Retina (tissue), 1 donor: ENCODE results near the gene SASH1.

ENCODE experiments used
- DNase-seq: peaks from one replicate; pipeline ENCODE4 v3.0.0-alpha.2; 2016

The SASH1 gene

GRCh38 chr6:148406579-148407371 lies 64.1 kb downstream of the SASH1 start:
- no peak for DNase-seq

GRCh38 chr6:148407372-148407771 lies 64.7 kb downstream of the SASH1 start:
- no peak for DNase-seq

- DNase-seq, result no peak
Measured at GRCh38 chr6:148413321-148414091, 70.9 kb downstream of the SASH1 start.

- DNase-seq, result no peak
Measured at GRCh38 chr6:148414092-148414489, 71.5 kb downstream of the SASH1 start.

- DNase-seq, result no peak
Measured at GRCh38 chr6:148414836-148415235, 72.2 kb downstream of the SASH1 start.

GRCh38 chr6:148415511-148416260 lies 73.0 kb downstream of the SASH1 start:
- no peak for DNase-seq

- DNase-seq, result no peak
Measured at GRCh38 chr6:148416330-148416965, 73.8 kb downstream of the SASH1 start.

GRCh38 chr6:148417045-148417444 lies 74.4 kb downstream of the SASH1 start:
- DNase-seq, result no peak

GRCh38 chr6:148419430-148419829 lies 76.8 kb downstream of the SASH1 start:
- no peak for DNase-seq

- peak; percentile 72 for DNase-seq
Measured at GRCh38 chr6:148422085-148422484, 79.4 kb downstream of the SASH1 start.

GRCh38 chr6:148423133-148423532 lies 80.5 kb downstream of the SASH1 start:
- DNase-seq, result no peak

- DNase-seq, result no peak
Measured at GRCh38 chr6:148423601-148424270, 81.1 kb downstream of the SASH1 start.

- no peak for DNase-seq
Measured at GRCh38 chr6:148425443-148425842, 82.8 kb downstream of the SASH1 start.

GRCh38 chr6:148426317-148426977 lies 83.8 kb downstream of the SASH1 start:
- no peak for DNase-seq

- no peak for DNase-seq
Measured at GRCh38 chr6:148427333-148427732, 84.7 kb downstream of the SASH1 start.

GRCh38 chr6:148429423-148429822 lies 86.8 kb downstream of the SASH1 start:
- DNase-seq, result no peak

- DNase-seq, result no peak
Measured at GRCh38 chr6:148430897-148431296, 88.3 kb downstream of the SASH1 start.

GRCh38 chr6:148431413-148431812 lies 88.8 kb downstream of the SASH1 start:
- no peak for DNase-seq

GRCh38 chr6:148431840-148432239 lies 89.2 kb downstream of the SASH1 start:
- no peak for DNase-seq

- no peak for DNase-seq
Measured at GRCh38 chr6:148432462-148433195, 90.0 kb downstream of the SASH1 start.

GRCh38 chr6:148435386-148435785 lies 92.7 kb downstream of the SASH1 start:
- DNase-seq, result no peak
